ENCODE data around the gene GJD4. TPM values are rescaled to one million over a fixed set of nuclear protein-coding genes. Genes with fewer than 3 reads are reported as not detected.
A peak's percentile ranks its signal among the peaks of the same experiment; 100 is the strongest.

Gene GJD4
- total and polyA plus RNA-seq, 4 experiments from 2014 or later = 0.20 TPM; not detected in 3

- H3K36me3 ChIP-seq (ENCODE audit: insufficient read depth, low read length) = peaks cover 24% of the 10 kb centered on the region
- CTCF ChIA-PET (ENCODE audit: partially characterized antibody) = no interaction called here
- H3K36me3 Mint-ChIP-seq = peaks cover 64 to 68% of the 10 kb centered on the region in 2 donors
These were observed 34.7 kb upstream of the GJD4 start for GRCh38 chr10:35570397-35570796.

GRCh38 chr10:35572583-35572982 lies 32.6 kb upstream of the GJD4 start:
- no peaks in the 10 kb centered on the region for H3K9me3 ChIP-seq (ENCODE audit: control insufficient read depth in 1 of 2, low read length in 2 of 2)
- no peak overlapping the region for H3K4me3 ChIP-seq (ENCODE audit: low read length in 2 of 2)
- no peak overlapping the region for H3K27ac ChIP-seq (ENCODE audit: low read depth, low read length)
- H3K36me3 ChIP-seq (ENCODE audit: insufficient read depth, low read length) = peaks cover 16% of the 10 kb centered on the region
- H3K4me1 Mint-ChIP-seq = peaks cover 0 to 2% (median under 1%) of the 10 kb centered on the region in 4 donors
- peaks cover 0 to 7% (median 0%) of the 10 kb centered on the region in 8 donors for H3K9me3 Mint-ChIP-seq
- H3K27me3 ChIP-seq (ENCODE audit: insufficient read depth, low read length) = no peaks in the 10 kb centered on the region
- CTCF ChIA-PET (ENCODE audit: partially characterized antibody) = interaction anchor here (0.7 to 2.2 kb wide), 2 partner anchors 10 to 19 kb away, joined by 3 to 6 read pairs; no protein-coding TSS in a partner anchor
- H3K36me3 Mint-ChIP-seq = peaks cover 52 to 63% of the 10 kb centered on the region in 2 donors
- intact Hi-C loops (cut with micrococcal nuclease) = no loop called here
- H3K27me3 Mint-ChIP-seq = no peaks in the 10 kb centered on the region
- POLR2A ChIA-PET (ENCODE audit: partially characterized antibody) = no interaction called here
- H3K4me3 Mint-ChIP-seq = no peak overlapping the region
- no peaks in the 10 kb centered on the region for H3K4me1 ChIP-seq (ENCODE audit: insufficient read depth, low read length)
- no peak for DNase-seq
- H3K27ac Mint-ChIP-seq = peak overlapping the region in 1 of 7 donors; percentile 78

More at GRCh38 chr10:35570397-35570796, 34.7 kb upstream of the GJD4 start:
- Mint-ChIP-seq H3K4me1 (peaks cover 0 to 2% (median under 1%) of the 10 kb centered on the region in 4 donors), H3K27me3 (no peaks in the 10 kb centered on the region), H3K27ac (no peak overlapping the region), H3K4me3 (no peak overlapping the region), H3K9me3 (peaks cover 0 to 7% (median 0%) of the 10 kb centered on the region in 8 donors)
- POLR2A ChIA-PET (ENCODE audit: partially characterized antibody) = no interaction called here
- Histone ChIP-seq H3K27me3 (ENCODE audit: insufficient read depth, low read length) (no peaks in the 10 kb centered on the region), H3K4me1 (ENCODE audit: insufficient read depth, low read length) (no peaks in the 10 kb centered on the region), H3K4me3 (ENCODE audit: low read length in 2 of 2) (no peak overlapping the region), H3K9me3 (ENCODE audit: control insufficient read depth in 1 of 2, low read length in 2 of 2) (no peaks in the 10 kb centered on the region), H3K27ac (ENCODE audit: low read depth, low read length) (no peak overlapping the region)
- intact Hi-C loops (cut with micrococcal nuclease) = no loop called here
- no peak for DNase-seq

DNA sequence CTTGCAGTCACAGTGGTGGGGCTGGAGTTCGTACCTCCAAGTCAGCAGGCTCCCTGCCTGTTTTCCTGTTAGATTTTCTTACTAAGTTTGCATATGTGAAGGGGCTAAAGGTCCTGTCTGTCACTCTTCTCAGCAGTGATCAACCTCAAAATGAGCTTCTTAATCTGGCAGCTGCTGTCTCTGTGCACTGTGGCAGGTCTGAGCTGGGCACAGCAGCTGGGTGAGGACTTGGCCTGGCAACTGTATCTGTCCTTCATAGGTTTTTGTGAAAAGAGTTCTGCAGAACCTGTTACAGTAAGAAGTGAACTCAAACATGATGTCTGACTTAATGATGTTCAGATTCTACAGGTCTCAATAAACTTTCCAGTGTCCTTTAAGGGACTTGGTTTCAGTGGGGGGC lies 31.3 kb upstream of the GJD4 start:
- Histone ChIP-seq H3K27ac (ENCODE audit: low read depth, low read length) (no peak overlapping the region), H3K4me3 (ENCODE audit: low read length in 2 of 2) (no peak overlapping the region), H3K9me3 (ENCODE audit: control insufficient read depth in 1 of 2, low read length in 2 of 2) (no peaks in the 10 kb centered on the region), H3K27me3 (ENCODE audit: insufficient read depth, low read length) (no peaks in the 10 kb centered on the region), H3K36me3 (ENCODE audit: insufficient read depth, low read length) (peaks cover 11% of the 10 kb centered on the region), H3K4me1 (ENCODE audit: insufficient read depth, low read length) (no peaks in the 10 kb centered on the region)
- Mint-ChIP-seq H3K27me3 (no peaks in the 10 kb centered on the region), H3K27ac (peak overlapping the region in 1 of 7 donors; percentile 8), H3K4me3 (no peak overlapping the region), H3K36me3 (peaks cover 41 to 56% of the 10 kb centered on the region in 2 donors), H3K9me3 (peaks cover 0 to 7% (median 0%) of the 10 kb centered on the region in 8 donors), H3K4me1 (peaks cover 0 to 2% (median under 1%) of the 10 kb centered on the region in 4 donors)
- intact Hi-C loops (cut with micrococcal nuclease) = no loop called here
- no peak for DNase-seq
- ChIA-PET POLR2A (ENCODE audit: partially characterized antibody) (no interaction called here), CTCF (ENCODE audit: partially characterized antibody) (interaction anchor here (1.4 kb wide), 1 partner anchor 11 kb away, joined by 4 read pairs; no protein-coding TSS in a partner anchor)

DNA sequence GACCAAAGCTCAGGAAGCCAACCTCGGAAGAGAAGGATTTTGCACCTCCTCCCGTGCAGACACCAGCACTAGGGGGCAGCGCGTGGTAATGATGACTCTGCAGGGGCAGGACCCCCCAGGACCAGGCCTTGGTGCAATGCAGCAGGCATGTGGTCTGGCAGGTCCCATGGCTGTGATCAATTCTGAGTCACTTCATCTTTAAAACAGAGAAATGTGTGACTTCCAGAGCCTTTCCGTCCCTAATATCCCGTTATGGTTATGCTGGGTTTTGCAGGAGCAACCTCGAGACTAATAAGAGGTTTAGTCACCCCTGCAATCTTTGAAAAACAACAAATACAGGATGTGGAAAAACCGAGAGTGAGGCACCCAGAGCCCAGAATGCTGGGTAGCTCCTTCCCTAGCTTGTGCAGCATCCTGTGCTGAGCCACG lies 30.2 kb upstream of the GJD4 start:
- peaks cover 32 to 45% of the 10 kb centered on the region in 2 donors for H3K36me3 Mint-ChIP-seq
- Histone ChIP-seq H3K9me3 (ENCODE audit: control insufficient read depth in 1 of 2, low read length in 2 of 2) (no peaks in the 10 kb centered on the region), H3K27me3 (ENCODE audit: insufficient read depth, low read length) (no peaks in the 10 kb centered on the region), H3K27ac (ENCODE audit: low read depth, low read length) (no peak overlapping the region), H3K4me3 (ENCODE audit: low read length in 2 of 2) (no peak overlapping the region), H3K4me1 (ENCODE audit: insufficient read depth, low read length) (no peaks in the 10 kb centered on the region), H3K36me3 (ENCODE audit: insufficient read depth, low read length) (no peaks in the 10 kb centered on the region)
- H3K9me3 Mint-ChIP-seq = peaks cover 0 to 7% (median 0%) of the 10 kb centered on the region in 8 donors
- H3K4me3 Mint-ChIP-seq = no peak overlapping the region
- no peaks in the 10 kb centered on the region for H3K27me3 Mint-ChIP-seq
- ChIA-PET CTCF (ENCODE audit: partially characterized antibody) (interaction anchor here (1.4 kb wide), 1 partner anchor 12 kb away, joined by 4 read pairs; no protein-coding TSS in a partner anchor), POLR2A (ENCODE audit: partially characterized antibody) (no interaction called here)
- intact Hi-C loops (cut with micrococcal nuclease) = no loop called here
- no peak for DNase-seq
- H3K4me1 Mint-ChIP-seq = peaks cover 0 to 2% (median 0%) of the 10 kb centered on the region in 4 donors
- peak overlapping the region in 1 of 7 donors; percentile 6 for H3K27ac Mint-ChIP-seq

- no peaks in the 10 kb centered on the region for H3K27me3 ChIP-seq (ENCODE audit: insufficient read depth, low read length)
- Mint-ChIP-seq H3K27me3 (no peaks in the 10 kb centered on the region), H3K4me3 (no peak overlapping the region), H3K27ac (peak overlapping the region in 1 of 7 donors; percentile 3), H3K9me3 (peaks cover 0 to 7% (median 0%) of the 10 kb centered on the region in 8 donors), H3K36me3 (peaks cover 30 to 44% of the 10 kb centered on the region in 2 donors), H3K4me1 (peaks cover 0 to 2% (median 0%) of the 10 kb centered on the region in 4 donors)
- H3K4me3 ChIP-seq (ENCODE audit: low read length in 2 of 2) = no peak overlapping the region
- intact Hi-C loops (cut with micrococcal nuclease) = no loop called here
- POLR2A ChIA-PET (ENCODE audit: partially characterized antibody) = no interaction called here
- H3K36me3 ChIP-seq (ENCODE audit: insufficient read depth, low read length) = no peaks in the 10 kb centered on the region
- no peaks in the 10 kb centered on the region for H3K4me1 ChIP-seq (ENCODE audit: insufficient read depth, low read length)
- no peak overlapping the region for H3K27ac ChIP-seq (ENCODE audit: low read depth, low read length)
- CTCF ChIA-PET (ENCODE audit: partially characterized antibody) = no interaction called here
- no peak for DNase-seq
- no peaks in the 10 kb centered on the region for H3K9me3 ChIP-seq (ENCODE audit: control insufficient read depth in 1 of 2, low read length in 2 of 2)
These were observed 29.5 kb upstream of the GJD4 start for GRCh38 chr10:35575640-35576039.

- Histone ChIP-seq H3K4me1 (ENCODE audit: insufficient read depth, low read length) (no peaks in the 10 kb centered on the region), H3K36me3 (ENCODE audit: insufficient read depth, low read length) (no peaks in the 10 kb centered on the region), H3K27me3 (ENCODE audit: insufficient read depth, low read length) (no peaks in the 10 kb centered on the region), H3K9me3 (ENCODE audit: control insufficient read depth in 1 of 2, low read length in 2 of 2) (no peaks in the 10 kb centered on the region), H3K4me3 (ENCODE audit: low read length in 2 of 2) (no peak overlapping the region), H3K27ac (ENCODE audit: low read depth, low read length) (no peak overlapping the region)
- ChIA-PET POLR2A (ENCODE audit: partially characterized antibody) (no interaction called here), CTCF (ENCODE audit: partially characterized antibody) (interaction anchor here (1.1 to 1.4 kb wide), 2 partner anchors 14 to 21 kb away, joined by 3 to 4 read pairs; no protein-coding TSS in a partner anchor)
- no peak for DNase-seq
- Mint-ChIP-seq H3K27me3 (no peaks in the 10 kb centered on the region), H3K27ac (no peak overlapping the region), H3K4me1 (peaks cover 0 to 2% (median 0%) of the 10 kb centered on the region in 4 donors), H3K9me3 (peaks cover 0 to 7% (median 0%) of the 10 kb centered on the region in 8 donors), H3K36me3 (peaks cover 21 to 33% of the 10 kb centered on the region in 2 donors), H3K4me3 (no peak overlapping the region)
- intact Hi-C loops (cut with micrococcal nuclease) = no loop called here
These were observed 28.4 kb upstream of the GJD4 start for GRCh38 chr10:35576730-35577129.

DNA sequence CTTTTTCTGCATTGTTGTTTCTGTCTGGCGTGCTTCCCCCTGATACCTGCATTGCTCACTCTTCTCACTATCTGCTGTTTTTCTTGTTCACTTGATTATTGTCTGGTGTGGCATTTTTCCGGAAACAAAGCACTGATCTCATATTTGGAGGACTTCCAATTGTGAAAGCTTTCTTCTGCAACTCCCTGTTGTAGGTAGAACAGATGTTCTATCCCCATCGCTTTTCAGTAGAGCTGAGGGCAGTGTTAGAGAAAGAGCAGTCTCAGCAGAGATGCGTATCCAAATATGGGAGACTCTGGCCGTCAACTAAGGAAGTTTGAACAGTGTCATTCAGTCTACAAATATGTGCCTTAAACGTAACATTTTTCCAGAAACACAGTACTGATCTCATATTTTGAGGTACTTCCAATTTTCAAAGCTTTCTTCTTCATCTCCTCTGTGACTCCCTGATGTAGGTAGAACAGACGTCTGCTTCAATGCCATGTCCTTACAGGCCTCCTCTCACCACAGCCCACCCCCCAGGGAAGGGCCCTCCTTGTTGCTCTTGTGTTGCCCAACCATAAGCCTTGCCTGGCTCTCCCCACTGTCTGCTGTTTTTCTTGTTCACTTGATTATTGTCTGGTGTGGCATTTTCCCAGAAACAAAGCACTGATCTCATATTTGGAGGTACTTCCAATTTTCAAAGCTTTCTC lies 27.1 kb upstream of the GJD4 start:
- no peaks in the 10 kb centered on the region for H3K36me3 ChIP-seq (ENCODE audit: insufficient read depth, low read length)
- Mint-ChIP-seq H3K36me3 (peaks cover 14 to 25% of the 10 kb centered on the region in 2 donors), H3K9me3 (peaks cover 0 to 7% (median 0%) of the 10 kb centered on the region in 8 donors), H3K4me3 (no peak overlapping the region), H3K4me1 (peaks cover 0 to 2% (median 0%) of the 10 kb centered on the region in 4 donors), H3K27me3 (no peaks in the 10 kb centered on the region), H3K27ac (peak overlapping the region in 1 of 7 donors; percentile 71)
- H3K27me3 ChIP-seq (ENCODE audit: insufficient read depth, low read length) = no peaks in the 10 kb centered on the region
- DNase-seq = no peak
- no peaks in the 10 kb centered on the region for H3K9me3 ChIP-seq (ENCODE audit: control insufficient read depth in 1 of 2, low read length in 2 of 2)
- H3K4me1 ChIP-seq (ENCODE audit: insufficient read depth, low read length) = no peaks in the 10 kb centered on the region
- ChIA-PET CTCF (ENCODE audit: partially characterized antibody) (interaction anchor here (1.3 kb wide), 1 partner anchor 15 kb away, joined by 3 read pairs; no protein-coding TSS in a partner anchor), POLR2A (ENCODE audit: partially characterized antibody) (no interaction called here)
- no peak overlapping the region for H3K27ac ChIP-seq (ENCODE audit: low read depth, low read length)
- intact Hi-C loops (cut with micrococcal nuclease) = no loop called here
- H3K4me3 ChIP-seq (ENCODE audit: low read length in 2 of 2) = no peak overlapping the region

Data from CD4-positive, alpha-beta memory T cell (primary cell).